RCC 7860 (cell line): ENCODE results near the gene KANK3.
"Not testable (repeated sequence)": the region's sequence is repeated elsewhere in the genome, so short reads cannot be mapped to it uniquely, and the experiment has no call there.

Experiments used
- DNase-seq: peaks from one replicate; pipeline ENCODE4 v3.0.0-alpha.2; 2015; ENCODE audit warnings: low spot score
- FAIRE-seq: peaks from 2 replicates; lab custom pipeline; 2012; peaks lifted over from hg19 to GRCh38; lab: Jason Lieb, UNC

KANK3 gene

DNA sequence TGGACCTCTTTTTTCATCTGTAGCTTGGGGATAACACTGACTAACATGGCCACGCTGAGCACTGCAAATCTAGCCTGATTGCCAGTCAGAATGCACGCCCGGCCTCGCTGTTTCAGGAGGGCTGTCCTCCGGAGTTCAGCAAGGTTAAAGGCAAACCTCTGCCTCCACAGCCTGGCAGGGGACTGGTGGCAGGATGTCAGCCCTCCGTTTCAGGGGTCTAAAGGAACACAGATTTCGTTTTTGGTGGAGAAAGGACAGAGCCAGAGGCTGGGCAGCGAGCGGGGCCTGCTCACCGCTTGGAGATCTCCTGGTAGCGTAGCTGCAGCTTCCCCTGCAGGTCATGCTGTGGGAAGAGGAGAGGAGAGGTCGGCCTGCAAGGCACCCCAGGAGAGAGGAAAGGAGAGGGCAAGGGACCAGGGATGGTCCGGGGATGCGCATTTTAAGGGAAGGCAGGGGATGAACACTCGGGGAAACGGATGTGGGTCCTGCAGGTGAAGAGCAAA is 22.4 kb downstream of the KANK3 start:
- FAIRE-seq (no peak), DNase-seq (no peak)

DNA sequence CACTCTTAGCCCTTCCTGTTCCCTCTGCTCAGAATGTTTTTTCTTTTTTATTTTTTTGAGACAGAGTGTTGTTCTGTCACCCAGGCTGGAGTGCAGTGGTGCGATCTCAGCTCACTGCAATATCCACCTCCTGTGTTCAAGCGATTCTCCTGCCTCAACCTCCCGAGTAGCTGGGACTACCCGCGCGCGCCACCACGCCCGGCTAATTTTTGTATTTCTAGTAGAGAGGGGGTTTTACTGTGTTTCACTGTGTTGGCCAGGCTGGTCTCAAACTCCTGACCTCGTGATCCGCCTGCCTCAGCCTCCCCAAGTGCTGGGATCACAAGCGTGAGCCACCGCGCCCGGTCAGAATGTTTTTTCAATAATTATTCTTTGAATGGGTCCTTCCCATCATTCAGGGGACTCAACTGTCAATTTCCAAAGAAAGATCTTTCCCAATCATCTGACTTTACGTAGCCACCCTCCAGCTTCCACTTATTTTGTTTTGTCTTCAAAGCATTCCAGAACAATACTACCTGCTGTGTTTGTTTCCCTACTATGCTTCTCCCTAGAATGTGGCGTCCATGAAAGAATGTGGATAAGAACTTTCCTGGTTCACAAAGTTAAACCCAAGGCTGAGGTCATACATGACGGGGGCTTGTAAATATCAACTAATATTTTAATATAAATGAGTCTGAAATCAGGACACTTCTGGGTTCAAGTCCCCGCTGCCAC is 23.1 kb downstream of the KANK3 start:
- DNase-seq, result no peak
- FAIRE-seq, result no peak

DNA sequence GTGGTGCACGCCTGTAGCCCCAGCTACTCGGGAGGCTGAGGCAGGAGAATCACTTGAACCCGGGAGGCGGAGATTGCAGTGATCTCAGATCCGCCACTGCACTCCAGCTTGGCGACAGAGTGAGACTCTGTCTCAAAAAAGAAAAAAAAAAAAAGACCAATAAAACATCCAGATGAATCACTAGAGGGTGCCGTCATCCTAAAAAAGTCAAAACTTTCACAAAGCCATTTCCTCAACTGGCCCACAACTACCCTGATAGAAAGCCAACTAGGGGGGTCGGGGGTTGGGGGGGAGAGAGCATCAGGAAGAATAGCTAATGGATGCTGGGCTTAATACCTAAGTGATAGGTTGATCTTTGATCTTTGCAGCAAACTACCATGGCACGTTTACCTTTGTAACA is 24.2 kb downstream of the KANK3 start:
- FAIRE-seq, DNase-seq: not testable (repeated sequence)

DNA sequence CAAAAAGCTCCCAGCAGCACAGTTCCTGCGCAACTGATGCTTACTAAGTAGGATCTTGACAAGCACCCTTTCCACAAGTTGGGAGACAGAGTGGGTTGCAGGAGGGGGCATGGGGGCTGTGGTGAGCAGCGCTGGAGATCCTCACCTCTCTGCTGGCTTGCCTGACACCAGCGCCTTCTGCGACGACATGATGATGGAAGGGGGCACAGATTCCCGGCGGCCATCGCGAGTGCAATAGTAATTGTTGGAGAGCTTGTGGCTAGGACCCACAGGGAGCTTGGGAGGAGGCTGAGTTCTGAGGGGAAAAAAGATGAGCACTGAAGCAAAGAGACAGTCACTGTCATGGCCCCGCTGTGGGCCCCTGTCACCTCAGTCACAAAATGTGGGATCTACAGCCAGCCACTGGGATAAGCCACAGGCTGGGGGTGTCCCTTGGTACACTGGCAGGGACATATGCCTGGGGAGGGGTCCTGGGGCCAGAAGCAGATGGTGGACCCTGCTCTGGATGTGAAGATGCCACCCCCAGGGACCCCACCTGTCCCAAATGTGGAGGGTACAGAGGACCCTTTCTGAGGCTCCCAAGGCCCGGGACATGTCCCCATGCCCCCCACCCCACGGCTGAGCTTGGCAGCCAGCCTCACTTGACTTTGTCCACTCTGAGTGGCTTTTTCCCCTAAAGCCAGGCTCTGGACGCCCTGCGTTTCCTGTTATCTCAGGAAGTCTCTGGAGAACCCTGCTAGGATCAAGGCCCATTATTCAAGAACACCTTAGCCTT is 26.5 kb downstream of the KANK3 start:
- FAIRE-seq (no peak), DNase-seq (no peak)

DNA sequence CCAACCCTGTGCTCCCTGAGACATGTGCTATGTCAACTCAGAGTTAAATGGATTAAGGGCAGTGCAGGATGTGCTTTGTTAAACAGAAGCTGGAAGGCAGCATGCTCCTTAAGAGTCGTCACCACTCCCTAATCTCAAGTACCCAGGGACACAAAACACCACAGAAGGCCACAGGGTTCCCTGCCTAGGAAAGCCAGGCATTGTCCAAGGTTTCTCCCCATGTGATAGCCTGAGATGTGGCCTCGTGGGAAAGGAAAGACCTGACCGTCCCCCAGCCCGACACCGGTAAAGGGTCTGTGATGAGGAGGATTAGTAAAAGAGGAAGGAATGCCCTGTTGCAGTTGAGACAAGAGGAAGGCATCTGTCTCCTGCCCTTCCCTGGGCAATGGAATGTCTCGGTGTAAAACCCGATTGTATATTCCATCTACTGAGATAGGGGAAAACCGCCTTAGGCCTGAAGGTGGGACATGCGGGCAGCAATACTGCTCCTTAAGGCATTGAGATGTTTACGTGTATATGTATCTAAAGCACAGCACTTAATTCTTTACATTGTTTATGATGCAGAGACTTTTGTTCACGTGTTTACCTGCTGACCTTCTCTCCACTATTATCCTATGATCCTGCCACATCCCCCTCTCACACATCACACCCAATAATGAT is 28.0 kb downstream of the KANK3 start:
- FAIRE-seq, result not testable (repeated sequence)

DNA sequence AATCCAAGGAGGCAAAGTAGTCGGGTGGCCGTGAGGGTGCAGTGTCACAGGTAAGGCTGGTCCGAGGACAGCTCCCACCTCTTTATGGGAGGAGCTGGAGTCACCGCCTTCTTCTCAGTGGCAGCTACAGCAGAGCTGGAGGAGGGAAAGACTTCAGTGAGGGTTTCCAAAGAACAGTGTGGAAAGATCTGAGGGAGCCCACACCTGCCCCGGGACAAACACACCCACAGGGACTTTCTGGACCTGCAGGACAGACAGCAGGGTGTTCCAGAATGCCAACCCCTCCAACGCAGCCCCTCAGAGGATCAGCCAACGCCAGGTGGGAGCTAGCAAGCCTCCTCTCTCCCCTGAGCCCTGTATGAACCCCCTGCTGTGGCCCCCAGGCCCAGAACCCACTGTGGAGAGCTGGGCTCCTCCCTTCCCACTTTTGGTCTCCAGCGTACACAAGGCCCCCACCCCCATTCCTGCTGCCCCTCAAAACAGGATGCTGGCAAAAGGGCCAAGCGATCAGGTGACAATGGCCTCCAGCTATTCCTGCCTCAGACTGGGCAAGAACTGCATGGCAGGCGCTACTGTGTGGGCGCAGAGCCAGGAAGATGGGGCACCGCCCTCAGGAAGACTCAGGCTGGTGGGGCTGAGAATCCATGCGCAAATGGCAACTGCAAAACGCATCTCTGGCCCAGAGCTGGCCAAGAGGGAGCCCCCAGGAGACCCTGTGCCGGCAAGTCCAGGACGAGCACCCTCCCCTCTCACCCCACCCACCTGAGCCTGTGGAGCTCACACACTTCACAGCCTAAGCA is 31.4 kb downstream of the KANK3 start:
- DNase-seq (no peak), FAIRE-seq (no peak)

More for the DNA sequence above, 28.0 kb downstream of the KANK3 start:
- DNase-seq, result not testable (repeated sequence)

DNA sequence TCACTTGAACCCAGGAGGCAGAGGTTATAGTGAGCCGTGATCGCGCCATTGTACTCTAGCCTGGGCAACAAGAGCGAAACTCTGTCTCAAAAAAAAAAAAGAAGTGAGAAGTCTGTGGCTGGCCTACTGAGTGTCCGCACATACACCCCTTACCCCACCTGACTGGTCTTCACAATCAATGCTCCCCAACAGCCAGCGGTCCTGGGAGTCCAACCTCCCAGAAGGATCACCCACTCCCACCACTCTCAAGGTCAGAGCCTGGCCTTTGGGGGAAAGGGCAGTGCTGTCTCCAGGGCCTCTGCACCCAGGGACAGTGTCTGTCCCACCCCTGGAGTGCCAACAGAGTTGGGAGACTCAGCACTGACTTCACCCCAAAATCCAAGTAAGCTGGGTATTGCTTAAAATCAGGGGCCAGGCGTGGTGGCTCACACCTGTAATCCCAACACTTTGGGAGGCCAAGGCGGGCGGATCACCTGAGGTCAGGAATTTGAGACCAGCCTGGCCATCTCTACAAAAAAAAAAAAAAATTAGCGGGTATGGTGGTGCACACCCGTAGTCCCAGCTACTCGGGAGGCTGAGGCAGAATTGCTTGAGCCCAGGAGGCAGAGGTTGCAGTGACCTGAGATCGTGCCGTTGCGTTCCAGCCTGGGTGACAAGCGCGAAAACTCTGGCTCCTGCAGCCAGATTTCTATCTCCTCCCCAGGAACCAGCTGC is 32.6 kb downstream of the KANK3 start:
- FAIRE-seq (no peak), DNase-seq (no peak)

DNA sequence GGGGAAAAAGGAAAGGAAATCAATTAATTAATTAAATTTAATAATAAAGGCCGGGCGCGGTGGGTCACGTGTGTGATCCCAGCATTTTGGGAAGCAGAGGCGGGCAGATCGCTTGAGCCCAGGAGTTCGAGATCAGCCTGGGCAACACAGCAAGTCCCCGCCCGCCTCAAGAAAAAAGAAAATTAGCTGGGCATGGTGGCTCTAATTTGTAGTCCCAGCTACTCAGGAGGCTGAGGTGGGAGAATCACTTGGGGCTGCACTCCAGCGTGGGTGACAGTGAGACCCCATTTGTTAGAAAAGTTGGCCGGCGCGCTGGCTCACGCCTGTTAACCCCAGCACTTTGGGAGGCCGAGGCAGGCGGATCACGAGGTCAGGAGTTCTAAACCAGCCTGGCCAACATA is 34.2 kb downstream of the KANK3 start:
- DNase-seq (no peak), FAIRE-seq (no peak)

DNA sequence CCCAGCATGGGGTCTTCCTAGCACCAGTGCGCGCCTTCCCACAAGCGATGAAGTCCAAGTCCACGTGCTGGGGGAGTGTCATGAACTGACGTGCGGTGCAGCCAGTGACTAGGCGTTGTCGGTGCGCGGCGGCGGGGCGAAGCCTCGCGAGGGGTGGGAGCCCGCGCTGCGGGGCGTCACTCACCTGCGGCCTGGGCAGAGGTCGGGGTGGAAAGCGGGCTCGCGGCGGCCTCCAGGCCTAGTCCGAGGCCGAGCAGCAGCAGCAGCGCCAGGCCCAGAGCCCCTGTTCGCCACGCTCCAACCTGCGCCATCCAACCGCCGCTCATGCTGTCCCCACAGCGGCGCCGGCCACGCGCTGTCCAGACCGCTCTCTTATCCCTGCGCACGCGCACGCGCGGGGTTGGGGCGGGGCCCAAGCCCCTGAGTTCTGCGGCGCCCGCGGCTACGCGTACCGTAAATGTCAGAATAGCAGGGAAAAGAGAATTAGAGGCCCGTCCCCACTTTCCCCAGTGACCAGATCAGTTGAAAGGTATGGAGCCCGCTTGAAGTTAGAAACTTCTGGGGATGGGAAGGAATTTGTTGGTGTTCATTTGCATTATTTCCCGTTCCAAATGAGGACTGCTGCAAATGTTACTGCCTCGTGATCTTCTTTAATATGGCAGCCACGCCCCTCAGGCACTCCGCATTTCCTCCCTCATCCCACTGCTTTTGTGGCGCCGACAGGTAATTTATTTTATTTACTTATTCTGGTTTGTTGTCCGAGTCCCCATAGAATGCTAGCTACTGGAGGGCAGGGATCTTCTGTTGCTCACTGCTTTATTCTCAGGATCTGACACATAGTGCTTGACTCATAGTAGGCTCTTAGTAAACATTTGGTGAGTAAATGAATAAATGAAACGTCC is 34.8 kb downstream of the KANK3 start, which contains the start of gene CD320:
Gene CD320 (minus strand): TSS at position 394 of the 902 bp plus-strand sequence. CDS start 68 bp downstream, at position 326.
- DNase-seq (peak; percentile 65), FAIRE-seq (peak; percentile 14)

DNA sequence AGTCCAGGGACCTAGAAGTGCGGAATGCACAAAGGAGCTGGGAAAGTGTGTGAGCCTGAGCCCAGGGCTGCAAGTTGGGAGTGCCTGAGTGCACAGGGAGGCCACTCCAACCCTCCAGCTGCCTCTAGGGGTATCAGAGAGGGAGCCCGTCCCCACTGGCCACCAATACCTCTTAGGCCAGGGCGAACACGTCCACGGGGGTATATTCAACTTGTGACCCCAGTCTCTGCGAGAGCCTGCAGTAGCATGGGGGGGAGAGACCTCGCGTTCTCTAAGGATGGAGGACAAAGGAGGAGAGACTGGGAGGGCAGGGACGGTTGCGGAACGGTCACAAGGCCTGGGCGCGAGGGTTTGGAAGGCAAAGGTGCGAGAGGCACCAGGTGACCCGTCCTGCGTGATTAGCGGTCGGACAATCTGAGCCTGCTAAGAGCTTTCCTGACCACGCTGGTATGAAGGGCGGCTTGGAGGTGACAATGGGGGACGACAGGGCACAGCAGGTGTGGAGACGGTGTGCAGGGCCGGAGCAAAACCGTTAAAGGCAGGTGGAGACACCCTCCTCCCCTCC is 35.6 kb downstream of the KANK3 start:
- no peak for FAIRE-seq
- no peak for DNase-seq

DNA sequence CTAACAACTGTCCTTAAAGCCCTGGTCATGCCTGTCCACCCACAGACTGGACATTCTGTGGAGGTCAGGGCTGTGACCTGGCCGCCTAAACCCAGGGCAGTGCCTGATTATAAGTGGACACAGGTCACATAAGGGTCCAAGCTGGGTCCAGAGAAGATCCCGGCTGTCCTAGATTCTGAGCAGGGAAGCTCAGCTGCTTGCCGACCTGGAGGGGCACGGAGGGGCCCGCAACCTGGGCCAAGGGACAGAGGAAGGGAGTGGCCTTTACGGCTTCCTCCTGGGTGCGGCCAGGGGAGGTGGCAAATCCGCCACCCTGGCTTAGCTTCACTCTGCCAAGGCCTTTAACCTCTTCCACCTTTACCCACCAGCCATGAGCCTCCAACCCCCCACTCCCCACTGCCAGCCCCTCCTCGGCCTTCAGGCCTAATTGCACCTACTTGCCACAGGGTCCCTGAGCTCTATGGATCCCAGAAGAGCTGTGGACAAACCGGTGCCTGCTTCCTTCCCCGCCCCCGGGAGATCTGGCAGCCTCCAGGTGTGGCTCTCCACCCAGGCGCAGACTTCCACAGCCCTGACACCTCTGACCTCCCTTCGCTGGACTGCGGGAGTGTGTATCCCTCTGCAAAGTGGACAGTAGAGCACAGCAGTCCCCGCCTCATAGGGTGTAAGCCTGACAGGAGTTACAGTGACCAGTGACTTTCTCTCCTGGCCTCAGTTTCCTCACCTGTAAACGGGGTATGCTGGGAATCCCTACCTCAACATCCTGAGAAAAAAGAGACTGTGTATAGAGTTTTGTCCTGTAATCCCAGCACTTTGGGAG is 36.6 kb downstream of the KANK3 start:
- DNase-seq (no peak), FAIRE-seq (no peak)

DNA sequence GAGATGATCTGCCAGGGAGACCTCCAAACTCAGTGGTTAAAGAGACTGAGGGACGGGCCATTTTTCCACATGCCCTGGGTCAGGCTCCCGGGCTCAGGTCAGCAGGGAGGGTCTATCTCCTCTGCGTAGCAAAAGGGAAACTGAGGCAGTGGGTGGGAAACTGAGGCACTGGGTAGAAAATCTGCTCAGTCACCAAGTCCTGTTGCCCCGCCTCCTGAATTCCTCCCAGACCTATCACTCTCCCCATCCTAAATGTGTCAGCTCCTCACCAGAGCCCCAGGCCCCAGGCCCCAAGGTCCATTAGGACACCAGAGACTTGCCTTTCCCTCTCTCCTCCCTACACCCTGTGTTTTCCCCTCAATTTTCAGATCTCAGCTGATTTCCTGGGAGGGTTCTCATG is 37.3 kb downstream of the KANK3 start:
- FAIRE-seq (no peak), DNase-seq (no peak)

DNA sequence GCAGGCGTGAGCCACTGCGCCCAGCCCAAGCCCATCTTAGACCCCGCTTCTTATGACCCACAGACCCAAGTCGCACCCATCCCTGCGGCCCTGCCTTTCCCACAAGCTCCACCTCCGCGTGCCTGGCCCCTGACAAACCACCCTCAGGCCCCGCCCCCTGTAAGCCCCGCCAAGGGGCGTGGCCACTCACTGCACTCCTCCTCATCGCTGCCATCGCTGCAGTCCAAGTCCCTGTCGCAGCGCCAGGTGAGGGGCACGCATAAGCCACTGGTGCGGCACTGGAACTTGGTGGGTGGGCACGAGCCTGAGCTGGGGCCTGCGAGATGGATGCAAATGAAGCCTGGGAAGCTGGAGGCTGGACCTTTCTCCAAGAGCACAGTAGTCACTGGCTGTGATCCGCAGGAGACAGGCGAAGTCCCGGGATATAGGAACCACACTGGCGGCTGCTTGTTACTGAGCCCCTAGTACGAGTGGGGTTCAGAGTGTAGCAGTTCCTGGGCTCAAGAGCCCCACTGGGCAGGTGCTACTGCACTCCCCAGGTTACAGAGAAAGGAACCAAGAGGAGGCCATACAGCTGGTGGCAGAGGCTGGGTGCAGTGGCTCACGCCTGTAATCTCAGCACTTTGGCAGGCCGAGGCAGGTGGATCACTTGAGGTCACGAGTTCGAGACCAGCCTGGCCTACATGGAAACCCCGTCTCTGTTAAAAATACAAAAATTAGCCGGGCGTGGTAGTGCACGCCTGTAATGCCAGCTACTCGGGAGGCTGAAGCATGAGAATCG is 38.0 kb downstream of the KANK3 start:
- FAIRE-seq, result no peak
- no peak for DNase-seq

DNA sequence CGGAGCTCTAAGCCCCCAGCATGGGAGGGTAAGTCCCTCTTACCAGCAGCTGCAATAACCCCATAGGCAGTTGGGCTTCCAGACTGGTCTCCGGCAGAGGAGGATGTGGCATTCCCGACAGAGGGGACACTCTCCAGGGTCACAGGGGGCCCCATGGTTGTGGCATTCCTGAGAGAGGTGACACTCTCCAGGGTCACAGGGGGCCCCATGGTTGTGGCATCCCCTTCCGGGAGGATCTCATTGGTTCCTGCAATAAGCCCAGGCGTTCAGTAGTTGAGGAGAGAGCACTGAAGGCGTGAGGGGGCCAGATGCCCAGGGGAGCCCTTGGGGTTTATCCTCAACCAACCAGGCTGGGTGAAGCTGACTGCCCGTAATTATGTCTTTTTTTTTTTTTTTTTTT is 40.3 kb downstream of the KANK3 start:
- FAIRE-seq, result no peak

DNA sequence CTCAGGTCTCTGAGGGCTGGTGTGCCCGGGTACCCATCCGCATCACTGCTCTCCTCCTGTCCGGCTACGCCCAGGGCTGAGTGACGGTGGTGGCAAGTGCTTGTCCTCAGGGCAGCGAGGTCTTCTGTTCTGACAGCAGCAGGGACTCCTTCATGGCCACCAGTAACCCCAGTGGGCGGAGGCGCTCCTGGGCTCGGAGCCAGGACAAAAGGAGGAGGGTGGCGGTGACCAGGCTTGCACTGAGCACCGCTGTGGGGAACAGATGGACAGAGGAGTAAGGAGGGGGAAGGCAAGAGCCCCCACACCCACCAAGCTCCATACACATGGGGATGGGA is 40.7 kb downstream of the KANK3 start:
- DNase-seq (no peak), FAIRE-seq (no peak)

More for the DNA sequence above, 40.3 kb downstream of the KANK3 start:
- no peak for DNase-seq

DNA sequence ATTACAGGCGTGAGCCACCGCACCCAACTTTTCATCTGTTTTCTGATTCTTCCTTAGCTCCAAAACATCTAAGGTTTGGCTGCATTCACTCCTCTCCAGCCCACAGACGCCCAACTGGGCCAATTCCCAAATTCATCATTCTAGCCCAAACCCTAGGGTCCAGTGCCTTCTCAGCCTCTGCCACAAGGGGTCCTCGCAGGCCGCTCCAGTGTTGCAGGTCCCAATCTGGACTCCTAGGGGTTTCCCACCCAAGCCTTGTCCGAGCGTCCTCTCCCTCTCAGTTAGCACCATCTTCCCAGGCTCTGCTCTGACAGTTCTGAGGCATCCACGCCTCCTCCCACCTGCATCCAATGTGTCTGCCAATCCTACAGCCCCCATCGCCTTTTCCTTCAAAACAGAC is 51.7 kb downstream of the KANK3 start:
- not testable (repeated sequence) for FAIRE-seq, DNase-seq

DNA sequence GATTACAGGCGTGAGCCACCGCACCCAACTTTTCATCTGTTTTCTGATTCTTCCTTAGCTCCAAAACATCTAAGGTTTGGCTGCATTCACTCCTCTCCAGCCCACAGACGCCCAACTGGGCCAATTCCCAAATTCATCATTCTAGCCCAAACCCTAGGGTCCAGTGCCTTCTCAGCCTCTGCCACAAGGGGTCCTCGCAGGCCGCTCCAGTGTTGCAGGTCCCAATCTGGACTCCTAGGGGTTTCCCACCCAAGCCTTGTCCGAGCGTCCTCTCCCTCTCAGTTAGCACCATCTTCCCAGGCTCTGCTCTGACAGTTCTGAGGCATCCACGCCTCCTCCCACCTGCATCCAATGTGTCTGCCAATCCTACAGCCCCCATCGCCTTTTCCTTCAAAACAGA is 66.6 kb downstream of the KANK3 start:
- FAIRE-seq, DNase-seq: not testable (repeated sequence)
